B cell (primary cell): ENCODE data around the gene ABCA9. TPM values are rescaled to one million over a fixed set of nuclear protein-coding genes. Genes with fewer than 3 reads are reported as not detected.

Experiments used
- ATAC-seq: fragments of 200-7000 bp; cut with Tn5 transposase; one replicate; pipeline ENCODE4 v1.10.0; 2021; ENCODE audit warnings: low read depth, mild to moderate bottlenecking, moderate number of reproducible peaks, moderate library complexity
- CTCF ChIA-PET: fragments of 350-600 bp; sonication (Branson Sonifier 250); formaldehyde crosslinking; loops from one replicate; lab custom pipeline; 2021; ENCODE audit warnings: antibody characterized with exemption, inconsistent platforms; lab: Charles Lee
- POLR2A ChIA-PET: fragments of 350-600 bp; sonication (Branson Sonifier 250); formaldehyde crosslinking; loops from one replicate; lab custom pipeline; 2021; ENCODE audit warnings: antibody characterized with exemption; lab: Charles Lee
- DNase-seq: peaks from one replicate; pipeline ENCODE4 v3.0.0; 2013
- H2AFZ ChIP-seq: 2 replicates; pipeline ENCODE4 v1.6.1; 2012; ENCODE audit warnings: mild to moderate bottlenecking, low read depth, low read length; ENCODE audit not compliant: insufficient read depth, poor library complexity, severe bottlenecking
- H3K27ac ChIP-seq, 2 donors: 1 replicate in 1 of 2; 2 replicates in 1 of 2; pipeline ENCODE4 v1.5.1; 2012 to 2013; ENCODE audit warnings: low read length in 2 of 2, mild to moderate bottlenecking in 2 of 2, moderate library complexity in 1 of 2
- H3K27me3 ChIP-seq, 4 experiments: fragments of 200-600 bp in 1 of 4; sonication (generic) in 1 of 4; replicated peaks in 1 of 4; 1 replicate in 2 of 4; 2 replicates in 2 of 4; pipeline versions ENCODE4 v1.6.1 to v1.7.0; 2013 to 2016; ENCODE audit warnings: low read length in 3 of 4, mild to moderate bottlenecking in 2 of 4, mixed read lengths in 1 of 4, moderate library complexity in 1 of 4; ENCODE audit not compliant: insufficient read depth in 4 of 4, control insufficient read depth in 3 of 4; ENCODE audit errors: control extremely low read depth in 1 of 4
- H3K36me3 ChIP-seq, 2 experiments: replicated peaks in 1 of 2; 1 replicate in 1 of 2; 2 replicates in 1 of 2; pipeline versions ENCODE4 v1.6.1 to v1.7.1; 2013; ENCODE audit warnings: low read length in 1 of 2; ENCODE audit not compliant: insufficient read depth in 2 of 2, control insufficient read depth in 1 of 2; ENCODE audit errors: control extremely low read depth in 1 of 2, extremely low read depth in 1 of 2
- H3K4me1 ChIP-seq, 2 donors: fragments of 200-600 bp in 1 of 2; sonication (generic) in 1 of 2; 1 replicate in 1 of 2; 2 replicates in 1 of 2; pipeline versions ENCODE4 v1.5.1 to v1.6.1; 2013 to 2017; ENCODE audit warnings: low read length in 2 of 2; ENCODE audit not compliant: control insufficient read depth in 2 of 2, insufficient read depth in 2 of 2
- H3K4me2 ChIP-seq: replicated peaks from 2 replicates; pipeline ENCODE3; 2012; ENCODE audit warnings: mild to moderate bottlenecking, low read depth, low read length; ENCODE audit not compliant: poor library complexity, severe bottlenecking
- H3K4me3 ChIP-seq, 5 experiments: fragments of 200-600 bp in 1 of 5; sonication (generic) in 1 of 5; 1 replicate in 3 of 5; 2 replicates in 2 of 5; pipeline versions ENCODE4 v1.5.1 to v1.7.0; 2011 to 2016; ENCODE audit warnings: low read length in 4 of 5, mild to moderate bottlenecking in 4 of 5, low read depth in 2 of 5, control low read depth in 1 of 5, moderate library complexity in 1 of 5; ENCODE audit not compliant: insufficient read depth in 1 of 5; ENCODE audit errors: control extremely low read depth in 1 of 5, extremely low read depth in 1 of 5
- H3K79me2 ChIP-seq: fragments of 200-600 bp; sonication (generic); one replicate; pipeline ENCODE4 v1.6.0; 2016; ENCODE audit warnings: low read length; ENCODE audit not compliant: control insufficient read depth, insufficient read depth
- H3K9ac ChIP-seq: fragments of 200-600 bp; sonication (generic); 2 replicates; pipeline ENCODE4 v1.6.1; 2017; ENCODE audit warnings: mild to moderate bottlenecking, low read length, moderate library complexity
- H3K9me3 ChIP-seq, 3 donors: one replicate each; pipeline versions ENCODE4 v1.6.1 to v1.7.1; 2013; ENCODE audit warnings: low read length in 2 of 3; ENCODE audit not compliant: control insufficient read depth in 2 of 3, insufficient read depth in 1 of 3; ENCODE audit errors: control extremely low read depth in 1 of 3
- H4K20me1 ChIP-seq: 2 replicates; pipeline ENCODE4 v1.6.0; 2012; ENCODE audit warnings: mild to moderate bottlenecking, low read length; ENCODE audit not compliant: insufficient read depth, control insufficient read depth, poor library complexity, severe bottlenecking
- H3K27ac Mint-ChIP-seq: one replicate; pipeline ENCODE4 v1.8.0; 2021; ENCODE audit warnings: mixed read lengths
- H3K27me3 Mint-ChIP-seq: one replicate; pipeline ENCODE4 v1.8.0; 2021; ENCODE audit warnings: mixed read lengths
- H3K4me1 Mint-ChIP-seq: one replicate; pipeline ENCODE4 v1.8.0; 2021; ENCODE audit warnings: mixed read lengths
- H3K4me3 Mint-ChIP-seq: one replicate; pipeline ENCODE4 v1.8.0; 2021; ENCODE audit warnings: mixed read lengths
- H3K9me3 Mint-ChIP-seq: one replicate; pipeline ENCODE4 v1.8.0; 2022; ENCODE audit warnings: mixed read lengths; ENCODE audit not compliant: insufficient read depth
- EZH2 ChIP-seq: IDR thresholded peaks from 2 replicates; pipeline ENCODE4 v1.6.1; 2012; ENCODE audit warnings: borderline replicate concordance, low read depth, mild to moderate bottlenecking, moderate library complexity, low read length; ENCODE audit not compliant: insufficient read depth, poor library complexity, severe bottlenecking
- WGBS: methylation state at CpG from one replicate; pipeline ENCODE4 v1.1.5; 2013; ENCODE audit warnings: missing lambda C conversion rate; ENCODE audit not compliant: insufficient coverage; 5-methylcytosine and 5-hydroxymethylcytosine counted together
- intact Hi-C: fragments of 100-400 bp; cut with micrococcal nuclease; formaldehyde crosslinking; loops from one replicate; pipeline ENCODE4 v1.10.0; 2022
- polyA plus RNA-seq: library from polyadenylated mRNA; depleted of rRNA; stranded (reverse); fragments of >200 nt; gene quantifications from 2 replicates; pipeline ENCODE4 v1.2.3, GENCODE V29; 2012
- total RNA-seq, 2 donors: library from RNA; stranded (reverse); fragments of 120-200 nt in 1 of 2; gene quantifications; 1 replicate in 1 of 2; 2 replicates in 1 of 2; pipeline versions ENCODE4 v1.2.3 to v1.2.4, GENCODE V29; 2013 to 2022
- TF ChIP-seq, protein P1 (sequence below): fragments of 200-600 bp; IDR thresholded peaks from one replicate; pipeline ENCODE4 v1.8.0; 2022; ENCODE audit warnings: antibody characterized with exemption, mild to moderate bottlenecking

ABCA9 gene
- total and polyA plus RNA-seq, 2 donors (not counting 1 experiment from before 2014, with no cell fraction given), result 0.06 to 0.91 TPM

DNA sequence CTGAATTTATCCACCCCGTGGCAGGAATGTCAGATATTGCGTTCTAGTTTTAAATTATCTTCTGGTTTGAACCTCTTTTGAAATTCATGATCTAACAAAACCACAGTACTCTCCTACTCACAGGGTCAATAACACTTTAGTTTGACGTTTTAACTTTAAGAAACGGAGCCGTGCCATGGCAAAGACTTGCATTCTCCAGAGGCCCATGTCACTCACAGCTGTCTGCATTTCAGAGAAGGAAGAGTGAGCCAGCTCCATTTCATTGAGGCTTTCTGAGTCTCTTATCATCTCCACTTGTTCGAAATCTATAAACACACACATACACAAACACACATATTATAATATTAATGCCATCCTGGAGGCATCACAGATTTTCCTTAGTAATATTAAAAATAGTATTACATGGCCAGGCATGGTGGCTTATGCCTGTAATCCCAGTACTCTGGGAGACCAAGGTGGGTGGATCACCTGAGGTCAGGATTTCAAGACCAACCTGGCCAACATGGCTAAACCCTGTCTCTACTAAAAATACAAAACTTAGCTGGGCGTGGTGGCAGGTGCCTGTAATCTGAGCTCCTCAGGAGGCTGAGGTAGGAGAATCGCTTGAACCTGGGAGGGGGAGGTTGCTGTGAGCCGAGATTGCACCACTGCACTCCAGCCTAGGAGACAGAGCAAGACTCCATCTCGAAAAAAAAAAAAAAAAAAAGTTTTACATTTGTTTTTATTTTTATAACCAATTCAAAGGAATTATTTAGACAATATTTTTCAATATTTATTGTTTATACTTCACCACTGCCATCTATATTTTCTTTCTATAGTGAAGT, 45.4 kb upstream of the ABCA9 start:
- no peak for ATAC-seq
- CTCF ChIA-PET, result no interaction called here

More for the DNA sequence above, 45.4 kb upstream of the ABCA9 start:
- DNase-seq, result no peak
- no peaks in the 10 kb centered on the region for H4K20me1 ChIP-seq
- POLR2A ChIA-PET, result no interaction called here
- TF ChIP-seq EZH2, result no peak
- TF ChIP-seq, protein P1, sequence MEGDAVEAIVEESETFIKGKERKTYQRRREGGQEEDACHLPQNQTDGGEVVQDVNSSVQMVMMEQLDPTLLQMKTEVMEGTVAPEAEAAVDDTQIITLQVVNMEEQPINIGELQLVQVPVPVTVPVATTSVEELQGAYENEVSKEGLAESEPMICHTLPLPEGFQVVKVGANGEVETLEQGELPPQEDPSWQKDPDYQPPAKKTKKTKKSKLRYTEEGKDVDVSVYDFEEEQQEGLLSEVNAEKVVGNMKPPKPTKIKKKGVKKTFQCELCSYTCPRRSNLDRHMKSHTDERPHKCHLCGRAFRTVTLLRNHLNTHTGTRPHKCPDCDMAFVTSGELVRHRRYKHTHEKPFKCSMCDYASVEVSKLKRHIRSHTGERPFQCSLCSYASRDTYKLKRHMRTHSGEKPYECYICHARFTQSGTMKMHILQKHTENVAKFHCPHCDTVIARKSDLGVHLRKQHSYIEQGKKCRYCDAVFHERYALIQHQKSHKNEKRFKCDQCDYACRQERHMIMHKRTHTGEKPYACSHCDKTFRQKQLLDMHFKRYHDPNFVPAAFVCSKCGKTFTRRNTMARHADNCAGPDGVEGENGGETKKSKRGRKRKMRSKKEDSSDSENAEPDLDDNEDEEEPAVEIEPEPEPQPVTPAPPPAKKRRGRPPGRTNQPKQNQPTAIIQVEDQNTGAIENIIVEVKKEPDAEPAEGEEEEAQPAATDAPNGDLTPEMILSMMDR, result no peak
- H3K4me2 ChIP-seq, result no peak overlapping the region
- Mint-ChIP-seq H3K27ac (no peak overlapping the region), H3K9me3 (no peaks in the 10 kb centered on the region), H3K4me3 (no peak overlapping the region), H3K4me1 (peaks cover 2% of the 10 kb centered on the region), H3K27me3 (no peaks in the 10 kb centered on the region)
- no peaks in the 10 kb centered on the region for H3K36me3 ChIP-seq
- intact Hi-C loops, result no loop called here
- 98% methylated on average over 5 of the region's 10 CpGs for WGBS
- no peak overlapping the region for H3K9ac ChIP-seq
- no peaks in the 10 kb centered on the region for H3K9me3 ChIP-seq
- H3K27ac ChIP-seq, result no peak overlapping the region
- H2AFZ ChIP-seq, result no peak overlapping the region
- H3K79me2 ChIP-seq, result no peaks in the 10 kb centered on the region
- H3K4me1 ChIP-seq, result no peaks in the 10 kb centered on the region
- no peak overlapping the region for H3K4me3 ChIP-seq
- no peaks in the 10 kb centered on the region for H3K27me3 ChIP-seq
